ENCODE data around the gene SMPD2. TPM values are rescaled to one million over a fixed set of nuclear protein-coding genes. Genes with fewer than 3 reads are reported as not detected.

Gene SMPD2
- total and polyA plus RNA-seq, 9 donors, result 7.7 to 21.7 (median 8.9) TPM

DNA sequence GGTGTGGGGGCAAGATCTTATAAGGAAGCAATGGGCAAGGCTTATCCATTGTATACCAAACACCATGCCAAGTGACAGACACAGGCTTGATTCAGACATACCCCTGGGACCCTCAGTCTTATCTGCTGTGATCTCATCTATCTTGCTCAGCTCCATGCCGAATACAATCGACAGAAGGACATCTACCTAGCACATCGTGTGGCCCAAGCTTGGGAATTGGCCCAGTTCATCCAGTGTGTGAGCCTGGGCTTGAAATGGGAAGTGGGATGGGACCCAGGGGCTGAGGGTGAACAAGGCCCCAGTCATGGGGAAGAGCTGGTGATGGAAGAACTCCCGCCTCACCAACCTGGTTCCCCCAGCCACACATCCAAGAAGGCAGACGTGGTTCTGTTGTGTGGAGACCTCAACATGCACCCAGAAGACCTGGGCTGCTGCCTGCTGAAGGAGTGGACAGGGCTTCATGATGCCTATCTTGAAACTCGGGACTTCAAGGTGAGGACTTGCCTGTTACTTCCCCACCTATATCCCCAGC, 1.9 kb downstream of the SMPD2 start:
- Histone ChIP-seq H3K27me3 (no peaks in the 10 kb centered on the region), H3K36me3 (no peaks in the 10 kb centered on the region), H3K9me3 (no peaks in the 10 kb centered on the region), H3K4me3 (no peak overlapping the region), H3K4me1 (ENCODE audit: insufficient read depth) (peaks cover 11% of the 10 kb centered on the region), H3K27ac (no peak overlapping the region)
- DNase-seq, result no peak
- 95 to 99% (median 95%) methylated on average over 6 of the region's 6 CpGs for WGBS, 3 donors
- no peak for TF ChIP-seq EP300 (IDR thresholded peaks at IDR 0.05)
- intact Hi-C loops (cut with DNase I), result loop anchor here in 1 of 4 donors (5.0 kb wide), 1 partner anchor 60 kb away; the partner anchor contains the start of gene CD164

DNA sequence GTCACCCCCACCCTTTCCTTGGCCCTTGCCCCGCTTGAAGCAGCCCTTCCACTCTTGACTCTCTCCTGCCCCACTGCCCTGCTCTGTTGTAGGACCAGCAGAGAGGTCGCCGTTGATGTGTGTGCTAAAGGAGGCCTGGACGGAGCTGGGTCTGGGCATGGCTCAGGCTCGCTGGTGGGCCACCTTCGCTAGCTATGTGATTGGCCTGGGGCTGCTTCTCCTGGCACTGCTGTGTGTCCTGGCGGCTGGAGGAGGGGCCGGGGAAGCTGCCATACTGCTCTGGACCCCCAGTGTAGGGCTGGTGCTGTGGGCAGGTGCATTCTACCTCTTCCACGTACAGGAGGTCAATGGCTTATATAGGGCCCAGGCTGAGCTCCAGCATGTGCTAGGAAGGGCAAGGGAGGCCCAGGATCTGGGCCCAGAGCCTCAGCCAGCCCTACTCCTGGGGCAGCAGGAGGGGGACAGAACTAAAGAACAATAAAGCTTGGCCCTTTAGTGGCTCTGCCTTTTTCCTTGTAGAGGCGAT, 3.0 kb downstream of the SMPD2 start:
- no peak for DNase-seq
- no peak overlapping the region for H3K4me3 ChIP-seq
- intact Hi-C loops (cut with DNase I), result loop anchor here in 1 of 4 donors (5.0 kb wide), 1 partner anchor 61 kb away; the partner anchor contains the start of gene CD164
- TF ChIP-seq POLR2A (IDR thresholded peaks at IDR 0.05) (no peak), EP300 (IDR thresholded peaks at IDR 0.05) (no peak)
- TF ChIP-seq, protein P1, sequence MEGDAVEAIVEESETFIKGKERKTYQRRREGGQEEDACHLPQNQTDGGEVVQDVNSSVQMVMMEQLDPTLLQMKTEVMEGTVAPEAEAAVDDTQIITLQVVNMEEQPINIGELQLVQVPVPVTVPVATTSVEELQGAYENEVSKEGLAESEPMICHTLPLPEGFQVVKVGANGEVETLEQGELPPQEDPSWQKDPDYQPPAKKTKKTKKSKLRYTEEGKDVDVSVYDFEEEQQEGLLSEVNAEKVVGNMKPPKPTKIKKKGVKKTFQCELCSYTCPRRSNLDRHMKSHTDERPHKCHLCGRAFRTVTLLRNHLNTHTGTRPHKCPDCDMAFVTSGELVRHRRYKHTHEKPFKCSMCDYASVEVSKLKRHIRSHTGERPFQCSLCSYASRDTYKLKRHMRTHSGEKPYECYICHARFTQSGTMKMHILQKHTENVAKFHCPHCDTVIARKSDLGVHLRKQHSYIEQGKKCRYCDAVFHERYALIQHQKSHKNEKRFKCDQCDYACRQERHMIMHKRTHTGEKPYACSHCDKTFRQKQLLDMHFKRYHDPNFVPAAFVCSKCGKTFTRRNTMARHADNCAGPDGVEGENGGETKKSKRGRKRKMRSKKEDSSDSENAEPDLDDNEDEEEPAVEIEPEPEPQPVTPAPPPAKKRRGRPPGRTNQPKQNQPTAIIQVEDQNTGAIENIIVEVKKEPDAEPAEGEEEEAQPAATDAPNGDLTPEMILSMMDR (IDR thresholded peaks at IDR 0.05), result no peak
- H3K27me3 ChIP-seq, result no peaks in the 10 kb centered on the region
- WGBS, 3 donors, result 93 to 96% (median 94%) methylated on average over 10 of the region's 10 CpGs
- H3K9me3 ChIP-seq, result no peaks in the 10 kb centered on the region
- H3K36me3 ChIP-seq, result no peaks in the 10 kb centered on the region
- H3K4me1 ChIP-seq (ENCODE audit: insufficient read depth), result peaks cover 11% of the 10 kb centered on the region
- H3K27ac ChIP-seq, result no peak overlapping the region

DNA sequence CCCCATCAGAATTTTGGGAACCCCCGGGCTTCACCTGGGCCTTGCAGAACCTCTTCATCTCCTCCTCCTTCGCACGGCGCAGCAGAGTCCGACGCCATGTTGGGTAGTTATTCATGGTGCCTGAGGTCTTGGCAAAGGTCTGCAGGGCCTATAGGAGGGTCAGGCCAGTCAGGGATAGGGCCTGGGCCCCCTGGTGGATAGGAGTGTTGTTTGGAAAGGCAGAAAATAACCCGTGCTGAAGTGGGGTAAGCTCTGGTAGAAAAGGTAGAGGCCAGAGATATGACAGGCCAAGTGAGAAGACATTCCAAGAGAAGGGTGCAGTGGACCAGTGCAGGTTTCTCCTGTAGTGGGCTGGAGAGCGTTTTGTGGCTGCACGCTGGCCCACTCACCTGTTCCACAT, 4.9 kb downstream of the SMPD2 start:
- no peak overlapping the region for H3K27ac ChIP-seq

DNA sequence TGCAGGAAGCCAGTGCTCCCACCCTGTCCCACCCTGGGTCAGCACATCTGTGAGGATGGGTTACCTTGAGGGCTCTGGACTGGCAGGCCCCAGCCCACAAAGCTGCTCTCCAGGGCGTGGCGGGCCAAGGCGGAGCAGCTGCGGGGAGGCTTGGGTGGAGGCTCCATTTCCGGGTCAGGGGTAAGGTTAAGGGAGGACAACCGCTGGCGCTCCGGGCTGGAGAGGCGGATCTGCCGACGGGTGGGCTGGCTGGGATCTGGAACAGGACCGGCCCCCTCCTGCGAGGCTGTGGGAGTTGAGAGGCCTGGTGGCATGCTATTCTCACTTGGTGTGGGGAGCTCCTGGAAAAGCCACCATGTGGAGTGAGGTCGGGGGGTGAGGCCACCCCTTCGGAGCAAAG, 5.5 kb downstream of the SMPD2 start:
- 88 to 91% (median 90%) methylated on average over 15 of the region's 15 CpGs for WGBS, 3 donors
- TF ChIP-seq, protein P1 (IDR thresholded peaks at IDR 0.05), result no peak
- TF ChIP-seq EP300 (IDR thresholded peaks at IDR 0.05) (no peak), POLR2A (IDR thresholded peaks at IDR 0.05) (no peak)
- no peak for DNase-seq
- Histone ChIP-seq H3K4me3 (no peak overlapping the region), H3K4me1 (ENCODE audit: insufficient read depth) (peaks cover 11% of the 10 kb centered on the region), H3K36me3 (no peaks in the 10 kb centered on the region), H3K27me3 (no peaks in the 10 kb centered on the region), H3K9me3 (no peaks in the 10 kb centered on the region), H3K27ac (no peak overlapping the region)
- intact Hi-C loops (cut with DNase I), result no loop called here

More for the DNA sequence above, 4.9 kb downstream of the SMPD2 start:
- Histone ChIP-seq H3K9me3 (no peaks in the 10 kb centered on the region), H3K27me3 (no peaks in the 10 kb centered on the region), H3K4me1 (ENCODE audit: insufficient read depth) (peaks cover 11% of the 10 kb centered on the region), H3K4me3 (no peak overlapping the region), H3K36me3 (no peaks in the 10 kb centered on the region)
- TF ChIP-seq, protein P1 (IDR thresholded peaks at IDR 0.05), result no peak
- TF ChIP-seq POLR2A (IDR thresholded peaks at IDR 0.05) (no peak), EP300 (IDR thresholded peaks at IDR 0.05) (no peak)
- 88 to 91% (median 89%) methylated on average over 9 of the region's 9 CpGs for WGBS, 3 donors
- no peak for DNase-seq
- intact Hi-C loops (cut with DNase I), result no loop called here

DNA sequence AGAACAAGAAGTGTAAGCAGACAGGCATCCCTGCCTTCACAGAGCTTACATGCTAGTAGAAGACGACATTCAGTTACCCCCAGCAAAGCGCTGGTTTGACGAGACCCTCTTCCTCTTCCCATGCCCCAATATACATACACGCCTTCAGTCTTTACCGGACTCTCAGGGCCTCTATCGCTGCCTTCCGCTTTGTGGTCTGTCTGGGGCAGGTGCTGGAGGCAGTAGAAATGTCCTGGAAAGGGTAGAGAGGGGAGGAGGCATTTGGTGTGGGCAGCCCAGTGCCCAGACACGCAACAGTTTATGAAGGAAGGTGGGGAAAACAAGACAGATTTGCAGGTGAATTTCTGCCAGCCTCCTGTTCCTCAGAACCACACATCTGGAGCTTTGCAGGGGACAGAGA, 6.0 kb downstream of the SMPD2 start:
- TF ChIP-seq POLR2A (IDR thresholded peaks at IDR 0.05) (no peak), EP300 (IDR thresholded peaks at IDR 0.05) (no peak)
- TF ChIP-seq, protein P1 (IDR thresholded peaks at IDR 0.05), result no peak
- no peak for DNase-seq
- Histone ChIP-seq H3K4me1 (ENCODE audit: insufficient read depth) (peaks cover 7% of the 10 kb centered on the region), H3K9me3 (no peaks in the 10 kb centered on the region), H3K4me3 (no peak overlapping the region), H3K36me3 (no peaks in the 10 kb centered on the region), H3K27ac (no peak overlapping the region), H3K27me3 (no peaks in the 10 kb centered on the region)
- WGBS, 3 donors, result 79 to 89% (median 88%) methylated on average over 8 of the region's 8 CpGs
- intact Hi-C loops (cut with DNase I), result no loop called here

All from ovary (tissue), 9 donors.